ENCODE measurements around the gene PSEN2. TPM values are rescaled to one million over a fixed set of nuclear protein-coding genes. Genes with fewer than 3 reads are reported as not detected.

The PSEN2 gene
- total and polyA plus RNA-seq, 2 donors (not counting 3 experiments of a cell fraction or from before 2014, with no cell fraction given) = 12.5 to 19.3 TPM

DNA sequence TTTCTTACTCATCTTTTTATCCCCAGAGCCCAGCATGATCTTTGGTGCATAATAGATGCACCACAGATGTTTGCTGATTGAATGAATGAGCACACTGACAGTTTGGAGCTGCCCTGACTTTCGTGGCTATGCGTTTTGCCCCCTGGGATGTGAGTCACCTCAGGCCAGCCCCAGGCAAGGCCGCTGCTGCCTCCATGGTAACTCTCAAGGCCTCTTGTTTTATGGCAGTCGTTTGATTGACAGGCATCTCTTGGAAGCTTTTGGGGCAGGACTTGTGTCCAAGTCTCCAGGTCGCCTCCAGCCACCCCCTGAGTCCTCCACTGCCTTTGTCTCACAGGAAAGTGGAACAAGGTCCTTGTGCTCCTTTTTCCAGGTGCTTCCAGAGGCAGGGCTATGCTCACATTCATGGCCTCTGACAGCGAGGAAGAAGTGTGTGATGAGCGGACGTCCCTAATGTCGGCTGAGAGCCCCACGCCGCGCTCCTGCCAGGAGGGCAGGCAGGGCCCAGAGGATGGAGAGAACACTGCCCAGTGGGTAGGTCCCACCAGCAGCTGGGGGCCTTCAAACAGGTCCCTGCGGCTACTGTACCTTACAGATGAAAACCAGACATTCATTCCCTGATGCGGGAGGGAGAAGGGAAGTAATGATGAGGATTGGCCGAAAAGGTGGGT, 11.2 kb downstream of the PSEN2 start:
- H2AFZ ChIP-seq (ENCODE audit: low read depth, low read length) = no peak overlapping the region
- H4K20me1 ChIP-seq (replicated peaks; ENCODE audit: control insufficient read depth, extremely low read depth, insufficient read depth, low read length) = no peaks in the 10 kb centered on the region
- no peaks in the 10 kb centered on the region for H3K27me3 ChIP-seq (ENCODE audit: control insufficient read depth in 2 of 2, insufficient read depth in 2 of 2, low read length in 2 of 2)
- H3K9ac ChIP-seq (replicated peaks; ENCODE audit: extremely low read depth, insufficient read depth, low read length) = no peak overlapping the region
- no peak overlapping the region for H3K27ac ChIP-seq (ENCODE audit: insufficient read depth, low read depth, low read length)
- DNase-seq (ENCODE audit: low read depth, low spot score) (no peak), FAIRE-seq (no peak)
- H3K79me2 ChIP-seq (ENCODE audit: control insufficient read depth, insufficient read depth, low read length) = no peaks in the 10 kb centered on the region
- H3K4me1 ChIP-seq (ENCODE audit: control insufficient read depth, extremely low read depth, insufficient read depth, low read length) = peaks cover 19% of the 10 kb centered on the region
- ChIA-PET CTCF (no interaction called here), POLR2A (no interaction called here)
- no peak overlapping the region for H3K4me2 ChIP-seq (ENCODE audit: insufficient read depth, low read length)
- BruUV-seq (replicated peaks) = no TSS peak
- TF ChIP-seq, protein P1, sequence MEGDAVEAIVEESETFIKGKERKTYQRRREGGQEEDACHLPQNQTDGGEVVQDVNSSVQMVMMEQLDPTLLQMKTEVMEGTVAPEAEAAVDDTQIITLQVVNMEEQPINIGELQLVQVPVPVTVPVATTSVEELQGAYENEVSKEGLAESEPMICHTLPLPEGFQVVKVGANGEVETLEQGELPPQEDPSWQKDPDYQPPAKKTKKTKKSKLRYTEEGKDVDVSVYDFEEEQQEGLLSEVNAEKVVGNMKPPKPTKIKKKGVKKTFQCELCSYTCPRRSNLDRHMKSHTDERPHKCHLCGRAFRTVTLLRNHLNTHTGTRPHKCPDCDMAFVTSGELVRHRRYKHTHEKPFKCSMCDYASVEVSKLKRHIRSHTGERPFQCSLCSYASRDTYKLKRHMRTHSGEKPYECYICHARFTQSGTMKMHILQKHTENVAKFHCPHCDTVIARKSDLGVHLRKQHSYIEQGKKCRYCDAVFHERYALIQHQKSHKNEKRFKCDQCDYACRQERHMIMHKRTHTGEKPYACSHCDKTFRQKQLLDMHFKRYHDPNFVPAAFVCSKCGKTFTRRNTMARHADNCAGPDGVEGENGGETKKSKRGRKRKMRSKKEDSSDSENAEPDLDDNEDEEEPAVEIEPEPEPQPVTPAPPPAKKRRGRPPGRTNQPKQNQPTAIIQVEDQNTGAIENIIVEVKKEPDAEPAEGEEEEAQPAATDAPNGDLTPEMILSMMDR (IDR thresholded peaks at IDR 0.05; ENCODE audit: extremely low read depth in 1 of 2, insufficient read depth in 1 of 2, low read depth in 1 of 2, low read length in 2 of 2) = no peak
- no peak for TF ChIP-seq MYC (IDR thresholded peaks at IDR 0.05; ENCODE audit: low read depth, low read length)
- no peak for TF ChIP-seq POLR2AphosphoS5 (IDR thresholded peaks at IDR 0.05; ENCODE audit: insufficient read depth, low read depth, low read length)
- TF ChIP-seq JUN (IDR thresholded peaks at IDR 0.05; ENCODE audit: borderline replicate concordance, insufficient read depth, insufficient read length, low read depth) = no peak
- TF ChIP-seq, protein P2, sequence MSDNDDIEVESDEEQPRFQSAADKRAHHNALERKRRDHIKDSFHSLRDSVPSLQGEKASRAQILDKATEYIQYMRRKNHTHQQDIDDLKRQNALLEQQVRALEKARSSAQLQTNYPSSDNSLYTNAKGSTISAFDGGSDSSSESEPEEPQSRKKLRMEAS (IDR thresholded peaks at IDR 0.05; ENCODE audit: insufficient read depth, insufficient read length) = no peak
- no peak for TF ChIP-seq FOS (IDR thresholded peaks at IDR 0.05; ENCODE audit: borderline replicate concordance, insufficient read depth, low read length)
- no peak for TF ChIP-seq GATA2 (IDR thresholded peaks at IDR 0.05; ENCODE audit: insufficient read depth, insufficient read length, low read depth, low read length)
- TF ChIP-seq POLR2A (IDR thresholded peaks at IDR 0.05; ENCODE audit: low read depth, low read length) = no peak
- no peak for TF ChIP-seq EZH2 (IDR thresholded peaks at IDR 0.05; ENCODE audit: borderline replicate concordance, low read depth, low read length, severe bottlenecking)
- intact Hi-C loops (cut with micrococcal nuclease) (no loop called here), dilution Hi-C loops (cut with MboI; ENCODE audit: extremely low pct_ligation_motif_present, low sequenced_read_pairs) (no loop called here)
- no peak overlapping the region for H3K4me3 ChIP-seq (replicated peaks in 1 of 3; ENCODE audit: insufficient read depth in 1 of 3, low read depth in 1 of 3, low read length in 3 of 3)
- H3K36me3 ChIP-seq (ENCODE audit: control insufficient read depth in 2 of 2, extremely low read depth in 1 of 2, insufficient read depth in 2 of 2, low read length in 2 of 2) = no peaks in the 10 kb centered on the region
- H3K9me3 ChIP-seq (replicated peaks; ENCODE audit: control insufficient read depth, insufficient read depth, low read length) = no peaks in the 10 kb centered on the region
- no peaks in the 10 kb centered on the region for H3K9me1 ChIP-seq (replicated peaks; ENCODE audit: control insufficient read depth, extremely low read depth, insufficient read depth, low read length)
